Colonic mucosa (tissue), 4 donors: ENCODE results near the gene GLA. TPM values are rescaled to one million over a fixed set of nuclear protein-coding genes. Genes with fewer than 3 reads are reported as not detected.

Experiments
- DNase-seq: peaks from one replicate; pipeline ENCODE4 v3.0.0-alpha.2; 2020
- H3K27ac ChIP-seq: fragments of 200-600 bp; one replicate; pipeline ENCODE4 v1.8.0; 2021
- H3K27me3 ChIP-seq: fragments of 200-600 bp; one replicate; pipeline ENCODE4 v1.8.0; 2021
- H3K36me3 ChIP-seq: fragments of 200-600 bp; one replicate; pipeline ENCODE4 v1.8.0; 2021
- H3K4me1 ChIP-seq: fragments of 200-600 bp; one replicate; pipeline ENCODE4 v1.8.0; 2021; ENCODE audit warnings: mild to moderate bottlenecking
- H3K4me3 ChIP-seq: fragments of 200-600 bp; one replicate; pipeline ENCODE4 v1.8.0; 2021
- H3K9ac ChIP-seq, 2 donors: one replicate each; pipeline ENCODE4 v1.7.0; 2013; ENCODE audit warnings: control low read depth in 2 of 2, low read depth in 2 of 2, low read length in 2 of 2
- H3K9me3 ChIP-seq: fragments of 200-600 bp; one replicate; pipeline ENCODE4 v1.8.0; 2021
- CTCF ChIP-seq: fragments of 200-600 bp; IDR thresholded peaks from one replicate; pipeline ENCODE4 v1.8.0; 2022; ENCODE audit warnings: antibody characterized with exemption, mild to moderate bottlenecking
- intact Hi-C: fragments of 100-400 bp; cut with DNase I; formaldehyde crosslinking; loops from one replicate; pipeline ENCODE4 v1.14.1; 2022
- total RNA-seq, 2 donors: library from RNA; stranded (reverse); fragmentation: NEBNext Ultra II Directional in 1 of 2; extraction: Animal tissue kit (Norgen Biotek cat#: 25700) in 1 of 2; gene quantifications; one replicate each; pipeline ENCODE4 v1.2.1, GENCODE V29; 2021
- donor health status: healthy.
- donor health status: DM: no; HTN: no; CAD: no.
- donor health status: DM: no; HTN: no; CAD: no.

Gene GLA
- total RNA-seq, 2 donors from 2014 or later: 29.9 to 33.9 TPM

DNA sequence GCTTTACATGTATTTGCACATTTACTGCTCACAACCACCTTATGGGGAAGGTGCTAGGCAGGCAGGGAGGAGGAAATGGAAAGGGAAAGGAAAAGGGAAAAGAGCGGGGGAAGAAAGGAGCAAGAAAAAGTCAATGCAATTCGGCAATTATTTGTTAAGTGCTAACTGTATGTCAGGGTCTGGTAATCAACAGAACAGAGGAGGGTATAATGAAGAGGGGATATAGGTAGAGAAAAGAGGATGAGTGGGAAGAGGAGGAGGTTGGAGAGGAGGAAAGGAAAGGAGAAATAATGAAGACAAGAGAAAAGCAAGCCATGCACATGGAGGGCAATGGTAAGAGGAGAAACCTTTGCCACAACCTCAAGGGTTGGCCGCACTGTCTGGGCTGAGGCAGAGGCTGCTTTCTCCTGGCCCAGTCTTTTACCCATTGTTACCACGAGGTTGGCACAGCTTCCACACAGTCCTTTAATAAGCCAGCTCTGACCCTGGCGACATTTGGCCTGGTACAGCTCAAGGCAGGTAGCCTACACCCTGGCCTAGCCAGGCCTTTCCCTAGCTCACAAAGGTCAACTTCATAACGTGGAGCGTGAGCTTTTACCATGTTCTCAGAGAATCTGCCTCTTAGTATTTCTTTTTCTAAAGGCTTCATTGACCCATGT, 22.6 kb downstream of the GLA start:
- no peak overlapping the region for H3K4me3 ChIP-seq
- no peak for DNase-seq
- H3K27ac ChIP-seq: no peak overlapping the region

DNA sequence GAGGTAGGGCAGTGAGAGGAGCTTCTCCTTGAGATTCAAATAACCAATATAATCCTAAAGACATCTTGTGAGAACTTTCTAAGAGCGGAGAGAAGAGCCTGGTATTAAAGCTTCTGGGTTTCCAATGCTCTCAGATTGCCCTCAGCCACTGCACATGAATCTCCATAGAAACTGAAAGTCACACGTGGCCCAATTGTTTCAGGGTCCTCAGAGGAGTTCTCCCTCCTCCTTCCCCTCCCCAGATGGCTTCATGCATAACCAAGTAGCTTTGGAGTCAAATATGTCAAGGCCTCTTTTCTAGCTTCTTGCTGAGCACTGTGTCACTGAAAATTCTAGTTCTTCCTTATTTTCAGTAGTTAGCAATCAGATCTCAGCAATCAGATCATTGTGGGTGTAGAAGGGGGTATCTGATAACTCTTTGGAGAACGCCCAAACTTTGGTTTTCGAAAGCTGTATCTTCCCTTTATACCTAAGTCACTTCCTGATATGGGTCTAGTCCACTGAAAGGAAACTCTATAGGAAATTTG, 24.0 kb downstream of the GLA start:
- no peak for TF ChIP-seq CTCF
- no peak for DNase-seq
- intact Hi-C loops: no loop called here
- Histone ChIP-seq H3K9me3 (no peaks in the 10 kb centered on the region), H3K4me1 (no peaks in the 10 kb centered on the region), H3K4me3 (no peak overlapping the region), H3K27ac (no peak overlapping the region), H3K27me3 (peaks cover 3% of the 10 kb centered on the region), H3K36me3 (no peaks in the 10 kb centered on the region), H3K9ac (no peak overlapping the region)

More for the DNA sequence above, 22.6 kb downstream of the GLA start:
- Histone ChIP-seq H3K36me3 (no peaks in the 10 kb centered on the region), H3K4me1 (no peaks in the 10 kb centered on the region), H3K9me3 (no peaks in the 10 kb centered on the region), H3K9ac (no peak overlapping the region), H3K27me3 (peaks cover 3% of the 10 kb centered on the region)
- no peak for TF ChIP-seq CTCF
- intact Hi-C loops: no loop called here

GRCh38 chrX:101377547-101377946, 30.2 kb downstream of the GLA start:
- H3K27me3 ChIP-seq: no peaks in the 10 kb centered on the region
- H3K9ac ChIP-seq: no peak overlapping the region
- H3K9me3 ChIP-seq: no peaks in the 10 kb centered on the region
- intact Hi-C loops: no loop called here
- no peaks in the 10 kb centered on the region for H3K4me1 ChIP-seq
- H3K27ac ChIP-seq: no peak overlapping the region
- no peak overlapping the region for H3K4me3 ChIP-seq
- DNase-seq: no peak
- no peaks in the 10 kb centered on the region for H3K36me3 ChIP-seq
- no peak for TF ChIP-seq CTCF

- intact Hi-C loops: no loop called here
- Histone ChIP-seq H3K4me3 (no peak overlapping the region), H3K9ac (no peak overlapping the region), H3K4me1 (no peaks in the 10 kb centered on the region), H3K27me3 (no peaks in the 10 kb centered on the region), H3K36me3 (no peaks in the 10 kb centered on the region), H3K9me3 (no peaks in the 10 kb centered on the region), H3K27ac (no peak overlapping the region)
- DNase-seq: no peak
- no peak for TF ChIP-seq CTCF
These were observed 36.7 kb downstream of the GLA start for GRCh38 chrX:101370888-101371504.

GRCh38 chrX:101369687-101370086, 38.0 kb downstream of the GLA start:
- DNase-seq: no peak
- H3K4me1 ChIP-seq: no peaks in the 10 kb centered on the region
- no peaks in the 10 kb centered on the region for H3K9me3 ChIP-seq
- H3K27ac ChIP-seq: no peak overlapping the region
- no peak for TF ChIP-seq CTCF
- H3K4me3 ChIP-seq: no peak overlapping the region
- H3K27me3 ChIP-seq: no peaks in the 10 kb centered on the region
- intact Hi-C loops: no loop called here
- no peak overlapping the region for H3K9ac ChIP-seq
- H3K36me3 ChIP-seq: no peaks in the 10 kb centered on the region
